Mononuclear cell (primary cell): Measurements from ENCODE around the gene SELENOV. TPM values are rescaled to one million over a fixed set of nuclear protein-coding genes. Genes with fewer than 3 reads are reported as not detected.
"Not testable (repeated sequence)": the region's sequence is repeated elsewhere in the genome, so short reads cannot be mapped to it uniquely, and the experiment has no call there.

Source experiments
- H3K27me3 ChIP-seq: 2 replicates; pipeline ENCODE4 v1.6.0; 2011; ENCODE audit warnings: low read length, control low read depth; ENCODE audit not compliant: insufficient read depth
- H3K4me1 ChIP-seq: 2 replicates; pipeline ENCODE4 v1.5.1; 2011; ENCODE audit warnings: mild to moderate bottlenecking, low read length, control low read depth; ENCODE audit not compliant: insufficient read depth
- H3K4me3 ChIP-seq: 2 replicates; pipeline ENCODE4 v1.5.1; 2011; ENCODE audit warnings: mild to moderate bottlenecking, low read length, moderate library complexity
- H3K9me3 ChIP-seq: 2 replicates; pipeline ENCODE4 v1.5.1; 2011; ENCODE audit warnings: low read depth, mild to moderate bottlenecking, control low read depth, low read length
- total RNA-seq: library from RNA; depleted of rRNA; stranded (reverse); fragments of >200 nt; gene quantifications from one replicate; pipeline ENCODE4 v1.2.3, GENCODE V29; 2012

Gene SELENOV
- total RNA-seq, result not detected

- Histone ChIP-seq H3K4me3 (no peak within 1 kb of the TSS), H3K27me3 (peaks cover 43% of the 10 kb centered on the region), H3K4me1 (peaks cover 14% of the 10 kb centered on the region), H3K9me3 (no peaks in the 10 kb centered on the region)
These were observed at the start of gene SELENOV for GRCh38 chr19:39514840-39515550. TSS of gene SELENOV (plus strand) at chr19:39515139. CDS start at chr19:39515213, 74 bp downstream.

GRCh38 chr19:39465956-39466747 is 48.8 kb upstream of the SELENOV start:
- Histone ChIP-seq H3K4me1 (no peaks in the 10 kb centered on the region), H3K4me3 (no peak overlapping the region), H3K9me3 (no peaks in the 10 kb centered on the region), H3K27me3 (no peaks in the 10 kb centered on the region)

- Histone ChIP-seq H3K4me1 (no peaks in the 10 kb centered on the region), H3K27me3 (no peaks in the 10 kb centered on the region), H3K9me3 (no peaks in the 10 kb centered on the region), H3K4me3 (no peak overlapping the region)
These were observed 47.0 kb upstream of the SELENOV start for GRCh38 chr19:39467941-39468340.

GRCh38 chr19:39469036-39469435 is 45.9 kb upstream of the SELENOV start:
- H3K27me3 ChIP-seq, result no peaks in the 10 kb centered on the region

GRCh38 chr19:39469567-39469966 is 45.4 kb upstream of the SELENOV start:
- Histone ChIP-seq H3K4me3 (no peak overlapping the region), H3K4me1 (no peaks in the 10 kb centered on the region), H3K27me3 (no peaks in the 10 kb centered on the region), H3K9me3 (no peaks in the 10 kb centered on the region)

More at GRCh38 chr19:39469036-39469435, 45.9 kb upstream of the SELENOV start:
- Histone ChIP-seq H3K4me3 (no peak overlapping the region), H3K4me1 (no peaks in the 10 kb centered on the region), H3K9me3 (no peaks in the 10 kb centered on the region)

GRCh38 chr19:39470724-39471339 is 44.1 kb upstream of the SELENOV start:
- Histone ChIP-seq H3K4me3 (no peak overlapping the region), H3K27me3 (no peaks in the 10 kb centered on the region), H3K9me3 (no peaks in the 10 kb centered on the region), H3K4me1 (no peaks in the 10 kb centered on the region)

GRCh38 chr19:39471756-39472536 is 43.0 kb upstream of the SELENOV start:
- H3K4me3 ChIP-seq, result no peak overlapping the region
- H3K9me3 ChIP-seq, result no peaks in the 10 kb centered on the region
- no peaks in the 10 kb centered on the region for H3K4me1 ChIP-seq
- H3K27me3 ChIP-seq, result no peaks in the 10 kb centered on the region

GRCh38 chr19:39472746-39473442 is 42.0 kb upstream of the SELENOV start:
- H3K27me3 ChIP-seq, result no peaks in the 10 kb centered on the region
- no peaks in the 10 kb centered on the region for H3K4me1 ChIP-seq
- no peaks in the 10 kb centered on the region for H3K9me3 ChIP-seq
- no peak overlapping the region for H3K4me3 ChIP-seq

GRCh38 chr19:39473443-39473960 is 41.4 kb upstream of the SELENOV start:
- no peaks in the 10 kb centered on the region for H3K27me3 ChIP-seq
- H3K4me1 ChIP-seq, result no peaks in the 10 kb centered on the region

GRCh38 chr19:39474139-39474620 is 40.8 kb upstream of the SELENOV start:
- Histone ChIP-seq H3K4me3 (no peak overlapping the region), H3K27me3 (no peaks in the 10 kb centered on the region), H3K9me3 (no peaks in the 10 kb centered on the region), H3K4me1 (no peaks in the 10 kb centered on the region)

More at GRCh38 chr19:39473443-39473960, 41.4 kb upstream of the SELENOV start:
- Histone ChIP-seq H3K9me3 (no peaks in the 10 kb centered on the region), H3K4me3 (no peak overlapping the region)

- H3K27me3 ChIP-seq, result no peaks in the 10 kb centered on the region
- peaks cover 9% of the 10 kb centered on the region for H3K4me1 ChIP-seq
- no peaks in the 10 kb centered on the region for H3K9me3 ChIP-seq
- no peak overlapping the region for H3K4me3 ChIP-seq
These were observed 39.2 kb upstream of the SELENOV start for GRCh38 chr19:39475748-39476147.

- H3K9me3 ChIP-seq, H3K4me3 ChIP-seq, H3K27me3 ChIP-seq: not testable (repeated sequence)
- H3K4me1 ChIP-seq, result peaks cover 22% of the 10 kb centered on the region
These were observed 35.6 kb upstream of the SELENOV start for GRCh38 chr19:39479319-39479801.

- Histone ChIP-seq H3K4me3 (peak overlapping the region; percentile 91), H3K4me1 (peaks cover 22% of the 10 kb centered on the region), H3K27me3 (no peaks in the 10 kb centered on the region), H3K9me3 (no peaks in the 10 kb centered on the region)
These were observed 35.0 kb upstream of the SELENOV start for GRCh38 chr19:39479916-39480315.
